Endothelial cell of umbilical vein (primary cell): ENCODE results near the gene TBC1D16.

Source experiments
- CTCF ChIP-seq, 2 donors: IDR thresholded peaks; 1 replicate in 1 of 2; 2 replicates in 1 of 2; pipeline ENCODE4 v1.5.1; 2011; ENCODE audit warnings: low read length in 2 of 2, mild to moderate bottlenecking in 2 of 2, moderate library complexity in 2 of 2, control low read depth in 1 of 2, inconsistent platforms in 1 of 2, low read depth in 1 of 2; ENCODE audit not compliant: insufficient read depth in 1 of 2; ENCODE audit errors: extremely low read depth in 1 of 2
- EZH2 ChIP-seq: IDR thresholded peaks from 2 replicates; pipeline ENCODE4 v1.6.1; 2012; ENCODE audit warnings: borderline replicate concordance, low read depth, mild to moderate bottlenecking, moderate library complexity, low read length, inconsistent platforms; ENCODE audit not compliant: severe bottlenecking
- MAX ChIP-seq: IDR thresholded peaks from 2 replicates; pipeline ENCODE4 v1.6.1; 2011; ENCODE audit not compliant: insufficient read depth, insufficient read length
- POLR2AphosphoS5 ChIP-seq: IDR thresholded peaks from 2 replicates; pipeline ENCODE4 v1.6.1; 2012; ENCODE audit warnings: low read depth, mild to moderate bottlenecking, control low read depth, low read length, moderate library complexity; ENCODE audit not compliant: insufficient read depth

GRCh38 chr17:80055597-80055996, 19.9 kb upstream of the TBC1D16 start:
- TF ChIP-seq CTCF (IDR thresholded peaks at IDR 0.05; ENCODE audit: extremely low read depth in 1 of 2, insufficient read depth in 1 of 2, low read depth in 1 of 2, low read length in 2 of 2) (no peak), POLR2AphosphoS5 (no peak), EZH2 (no peak), MAX (no peak)
